Caco-2 (cell line): ENCODE measurements around the gene ALB. TPM values are rescaled to one million over a fixed set of nuclear protein-coding genes. Genes with fewer than 3 reads are reported as not detected.

Source experiments
- BruUV-seq: library from RNA; stranded (reverse); fragments of 400-500 nt; replicated peaks from 2 replicates; lab custom pipeline; 2021; lab: Mats Ljungman, UMichigan
- CTCF ChIA-PET: fragments of 300-600 bp; sonication (Branson Sonifier 250); formaldehyde crosslinking; loops from one replicate; lab custom pipeline; 2022; ENCODE audit warnings: antibody characterized with exemption; lab: Charles Lee
- POLR2A ChIA-PET: fragments of 300-600 bp; sonication (Branson Sonifier 250); formaldehyde crosslinking; loops from one replicate; lab custom pipeline; 2022; ENCODE audit warnings: antibody characterized with exemption; lab: Charles Lee
- DNase-seq, 2 experiments: peaks; one replicate each; pipeline versions ENCODE4 v3.0.0 to v3.0.0-alpha.2; 2020 to 2022
- H3K27me3 ChIP-seq: replicated peaks from 2 replicates; pipeline ENCODE4 v1.6.0; 2011; ENCODE audit warnings: low read length; ENCODE audit not compliant: control insufficient read depth, insufficient read depth
- H3K36me3 ChIP-seq: 2 replicates; pipeline ENCODE4 v1.5.1; 2011; ENCODE audit warnings: low read length; ENCODE audit not compliant: control insufficient read depth, insufficient read depth
- H3K4me1 ChIP-seq: fragments of 250-450 bp; sonication (Bioruptor Pico); 2 replicates; pipeline ENCODE4 v1.5.1; 2020; ENCODE audit warnings: mild to moderate bottlenecking
- H3K4me3 ChIP-seq: 2 replicates; pipeline ENCODE4 v1.5.1; 2011; ENCODE audit warnings: low read depth, mild to moderate bottlenecking, control low read depth, low read length
- H3K9me3 ChIP-seq: fragments of 250-450 bp; sonication (Bioruptor Pico); 2 replicates; pipeline ENCODE4 v1.5.1; 2020; ENCODE audit warnings: mild to moderate bottlenecking, moderate library complexity
- H3K27ac Mint-ChIP-seq: one replicate; pipeline ENCODE4 v1.8.0; 2022; ENCODE audit warnings: mixed read lengths; ENCODE audit not compliant: unreplicated experiment
- H3K27me3 Mint-ChIP-seq: one replicate; pipeline ENCODE4 v1.8.0; 2022; ENCODE audit warnings: mixed read lengths; ENCODE audit not compliant: insufficient read depth, unreplicated experiment
- H3K36me3 Mint-ChIP-seq: one replicate; pipeline ENCODE4 v1.8.0; 2022; ENCODE audit warnings: mild to moderate bottlenecking, mixed read lengths; ENCODE audit not compliant: insufficient read depth, unreplicated experiment
- H3K4me1 Mint-ChIP-seq: one replicate; pipeline ENCODE4 v1.8.0; 2022; ENCODE audit warnings: low read depth, mixed read lengths; ENCODE audit not compliant: unreplicated experiment
- H3K4me3 Mint-ChIP-seq: one replicate; pipeline ENCODE4 v1.8.0; 2022; ENCODE audit warnings: mild to moderate bottlenecking, moderate library complexity, mixed read lengths; ENCODE audit not compliant: unreplicated experiment
- H3K9me3 Mint-ChIP-seq: one replicate; pipeline ENCODE4 v1.8.0; 2022; ENCODE audit warnings: mixed read lengths; ENCODE audit not compliant: unreplicated experiment
- intact Hi-C: fragments of 100-400 bp; cut with micrococcal nuclease; formaldehyde crosslinking; loops from one replicate; pipeline ENCODE4 v1.10.0; 2022; ENCODE audit not compliant: unreplicated experiment
- total RNA-seq: library from RNA; stranded (reverse); gene quantifications from 2 replicates; pipeline ENCODE4 v1.2.3, GENCODE V29; 2022
- TF ChIP-seq, protein P1 (sequence below), 2 experiments: fragments of 200-600 bp in 1 of 2; IDR thresholded peaks; 1 replicate in 1 of 2; 2 replicates in 1 of 2; pipeline versions ENCODE4 v1.5.1 to v1.8.0; 2011 to 2022; ENCODE audit warnings: antibody characterized with exemption in 1 of 2, control low read depth in 1 of 2, inconsistent platforms in 1 of 2, low read depth in 1 of 2, low read length in 1 of 2, mild to moderate bottlenecking in 1 of 2, moderate library complexity in 1 of 2; ENCODE audit not compliant: insufficient read depth in 1 of 2, severe bottlenecking in 1 of 2, unreplicated experiment in 1 of 2

The ALB gene
- total RNA-seq, 1 experiment from 2014 or later: 64.9 TPM

DNA sequence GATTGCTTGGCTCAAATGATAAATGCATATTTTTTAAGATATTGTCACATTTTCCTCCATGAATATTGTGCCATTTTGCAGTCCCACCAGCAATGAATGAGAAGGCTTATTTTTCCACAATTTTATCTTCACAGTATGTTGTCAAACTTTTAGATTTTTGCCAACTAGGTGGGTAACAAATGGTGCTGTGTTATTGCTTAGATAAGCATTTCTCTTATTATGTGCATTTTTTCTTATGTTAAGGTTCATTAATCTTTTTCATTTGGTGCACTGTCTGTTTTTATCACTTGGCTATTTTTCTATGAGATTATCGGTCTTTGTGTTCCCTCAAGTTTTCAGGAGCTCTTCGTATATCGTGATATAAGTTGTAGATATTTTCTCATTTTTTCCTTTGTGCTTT is 64.1 kb downstream of the ALB start:
- Mint-ChIP-seq H3K36me3 (no peaks in the 10 kb centered on the region), H3K4me1 (no peaks in the 10 kb centered on the region)
- intact Hi-C loops: no loop called here

DNA sequence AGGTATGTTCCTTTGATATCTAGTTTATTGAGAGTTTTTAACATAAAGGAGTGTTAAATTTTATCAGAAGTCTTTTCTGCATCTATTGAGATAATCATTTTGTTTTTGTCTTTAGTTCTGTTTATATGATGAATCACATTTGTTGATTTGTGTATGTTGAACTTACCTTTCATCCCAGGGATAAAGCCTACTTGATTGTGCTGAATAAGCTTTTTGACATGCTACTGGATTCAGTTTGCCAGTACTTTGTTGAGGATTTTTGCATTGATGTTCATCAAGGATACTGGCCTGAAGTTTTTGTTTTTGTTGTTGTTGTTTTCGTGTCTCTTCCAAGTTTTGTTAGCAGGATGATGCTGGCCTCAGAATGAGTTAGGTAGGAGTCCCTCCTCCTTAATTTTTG is 66.6 kb downstream of the ALB start:
- no peaks in the 10 kb centered on the region for H3K36me3 Mint-ChIP-seq
- Histone ChIP-seq H3K27me3 (no peaks in the 10 kb centered on the region), H3K36me3 (no peaks in the 10 kb centered on the region; the same call in 1 of the 2 replicates), H3K4me1 (no peaks in the 10 kb centered on the region), H3K4me3 (no peak overlapping the region), H3K9me3 (peaks cover 21% of the 10 kb centered on the region)
- ChIA-PET POLR2A (no interaction called here), CTCF (no interaction called here)
- H3K9me3 Mint-ChIP-seq: peaks cover 34% of the 10 kb centered on the region
- no peak for DNase-seq
- no peaks in the 10 kb centered on the region for H3K4me1 Mint-ChIP-seq
- no TSS peak for BruUV-seq
- no peak overlapping the region for H3K4me3 Mint-ChIP-seq
- TF ChIP-seq, protein P1, sequence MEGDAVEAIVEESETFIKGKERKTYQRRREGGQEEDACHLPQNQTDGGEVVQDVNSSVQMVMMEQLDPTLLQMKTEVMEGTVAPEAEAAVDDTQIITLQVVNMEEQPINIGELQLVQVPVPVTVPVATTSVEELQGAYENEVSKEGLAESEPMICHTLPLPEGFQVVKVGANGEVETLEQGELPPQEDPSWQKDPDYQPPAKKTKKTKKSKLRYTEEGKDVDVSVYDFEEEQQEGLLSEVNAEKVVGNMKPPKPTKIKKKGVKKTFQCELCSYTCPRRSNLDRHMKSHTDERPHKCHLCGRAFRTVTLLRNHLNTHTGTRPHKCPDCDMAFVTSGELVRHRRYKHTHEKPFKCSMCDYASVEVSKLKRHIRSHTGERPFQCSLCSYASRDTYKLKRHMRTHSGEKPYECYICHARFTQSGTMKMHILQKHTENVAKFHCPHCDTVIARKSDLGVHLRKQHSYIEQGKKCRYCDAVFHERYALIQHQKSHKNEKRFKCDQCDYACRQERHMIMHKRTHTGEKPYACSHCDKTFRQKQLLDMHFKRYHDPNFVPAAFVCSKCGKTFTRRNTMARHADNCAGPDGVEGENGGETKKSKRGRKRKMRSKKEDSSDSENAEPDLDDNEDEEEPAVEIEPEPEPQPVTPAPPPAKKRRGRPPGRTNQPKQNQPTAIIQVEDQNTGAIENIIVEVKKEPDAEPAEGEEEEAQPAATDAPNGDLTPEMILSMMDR (IDR thresholded peaks at IDR 0.05; ENCODE audit: insufficient read depth in 1 of 2, low read depth in 1 of 2, low read length in 1 of 2, severe bottlenecking in 1 of 2, unreplicated experiment in 1 of 2): no peak
- H3K27me3 Mint-ChIP-seq: peaks cover 2% of the 10 kb centered on the region
- intact Hi-C loops: no loop called here
- H3K27ac Mint-ChIP-seq: no peak overlapping the region

More for the DNA sequence above, 64.1 kb downstream of the ALB start:
- no peaks in the 10 kb centered on the region for H3K4me1 ChIP-seq
- H3K9me3 ChIP-seq: peaks cover 12% of the 10 kb centered on the region; the same call in 1 of the 2 replicates
- no peak overlapping the region for H3K4me3 ChIP-seq
- Mint-ChIP-seq H3K27ac (no peak overlapping the region), H3K27me3 (peaks cover 2% of the 10 kb centered on the region), H3K9me3 (peaks cover 22% of the 10 kb centered on the region), H3K4me3 (no peak overlapping the region)
- CTCF ChIA-PET: no interaction called here
- POLR2A ChIA-PET: no interaction called here
- no peaks in the 10 kb centered on the region for H3K36me3 ChIP-seq
- no TSS peak for BruUV-seq
- no peak for DNase-seq
- TF ChIP-seq, protein P1 (IDR thresholded peaks at IDR 0.05; ENCODE audit: insufficient read depth in 1 of 2, low read depth in 1 of 2, low read length in 1 of 2, severe bottlenecking in 1 of 2, unreplicated experiment in 1 of 2): no peak
- H3K27me3 ChIP-seq: no peaks in the 10 kb centered on the region

Other genes with a start within 250 kb of the ALB start
- gene ANKRD17, start 145.5 kb upstream of the ALB start, total RNA-seq: 66.8 and 73.0 TPM in 2 replicates
- gene AFP, start 31.9 kb downstream of the ALB start, total RNA-seq: 158 and 252 TPM in 2 replicates
- 2.5 and 4.1 TPM in 2 replicates for gene AFM, start 77.5 kb downstream of the ALB start, total RNA-seq
- 2.4 and 2.9 TPM in 2 replicates for gene RASSF6, start 216.1 kb downstream of the ALB start, total RNA-seq